Lung microvascular endothelial cell (primary cell): ENCODE results near the gene MACF1. TPM values are rescaled to one million over a fixed set of nuclear protein-coding genes. Genes with fewer than 3 reads are reported as not detected.
"Not testable (repeated sequence)": the region's sequence is repeated elsewhere in the genome, so short reads cannot be mapped to it uniquely, and the experiment has no call there.

Source experiments
- DNase-seq, 2 donors: peaks; one replicate each; pipeline versions ENCODE4 v3.0.0 to v3.0.0-alpha.2; 2010; ENCODE audit warnings: low read depth in 2 of 2
- total RNA-seq: library from RNA; depleted of rRNA; stranded (reverse); fragments of >200 nt; gene quantifications from 2 replicates; pipeline ENCODE4 v1.2.1, GENCODE V29; 2014

MACF1 gene
- total RNA-seq, 1 donor from 2014 or later, result 392 TPM

GRCh38 chr1:39490596-39491145 lies 286.2 kb downstream of the MACF1 start:
- no peak for DNase-seq

- peak; percentile 57 to 72 for DNase-seq
Observed at GRCh38 chr1:39491146-39491921, 286.8 kb downstream of the MACF1 start, which contains the start of gene BMP8A. TSS of gene BMP8A (plus strand) at chr1:39491636. CDS start at chr1:39491992, 356 bp downstream.

- DNase-seq, result not testable (repeated sequence)
Observed at GRCh38 chr1:39492118-39493042, 287.9 kb downstream of the MACF1 start.

GRCh38 chr1:39493043-39493810 lies 288.7 kb downstream of the MACF1 start:
- DNase-seq, result not testable (repeated sequence)

- DNase-seq, result no peak
Observed at GRCh38 chr1:39494671-39495410, 290.3 kb downstream of the MACF1 start.

GRCh38 chr1:39496520-39496919 lies 292.0 kb downstream of the MACF1 start:
- DNase-seq, result not testable (repeated sequence)

- DNase-seq, result no peak
Observed at GRCh38 chr1:39497585-39497984, 293.1 kb downstream of the MACF1 start.

GRCh38 chr1:39498096-39498710 lies 293.7 kb downstream of the MACF1 start:
- not testable (repeated sequence) for DNase-seq

GRCh38 chr1:39498821-39499220 lies 294.3 kb downstream of the MACF1 start:
- not testable (repeated sequence) for DNase-seq

- no peak for DNase-seq
Observed at GRCh38 chr1:39499668-39500067, 295.2 kb downstream of the MACF1 start.

- DNase-seq, result no peak
Observed at GRCh38 chr1:39500862-39501389, 296.4 kb downstream of the MACF1 start.

- DNase-seq, result no peak
Observed at GRCh38 chr1:39501666-39502065, 297.2 kb downstream of the MACF1 start.

- DNase-seq, result not testable (repeated sequence)
Observed at GRCh38 chr1:39504436-39504835, 299.9 kb downstream of the MACF1 start.

GRCh38 chr1:39505289-39505688 lies 300.8 kb downstream of the MACF1 start:
- no peak for DNase-seq

GRCh38 chr1:39507230-39507928 lies 302.9 kb downstream of the MACF1 start:
- peak; percentile 36 to 60 for DNase-seq

GRCh38 chr1:39508266-39508665 lies 303.8 kb downstream of the MACF1 start:
- DNase-seq, result no peak

GRCh38 chr1:39508857-39509305 lies 304.4 kb downstream of the MACF1 start:
- DNase-seq, result no peak

GRCh38 chr1:39509360-39510009 lies 305.0 kb downstream of the MACF1 start:
- peak; percentile 61 to 75 for DNase-seq
